GM21381 (cell line): ENCODE measurements around the gene ZG16.

Source experiments
- ATAC-seq: cut with Tn5 transposase; IDR thresholded peaks from one replicate; pipeline ENCODE4 v1.9.1; 2021; ENCODE audit warnings: mild to moderate bottlenecking, moderate library complexity; ENCODE audit not compliant: unreplicated experiment

Gene ZG16

GRCh38 chr16:29820271-29820701 is 42.2 kb downstream of the ZG16 start, which contains the start of gene MVP:
TSS of gene MVP (plus strand) at chr16:29820462. CDS start at chr16:29830550, 10,088 bp downstream.
- ATAC-seq = no peak

- peak; percentile 42 for ATAC-seq
These were observed 42.9 kb downstream of the ZG16 start for GRCh38 chr16:29820730-29821642.

DNA sequence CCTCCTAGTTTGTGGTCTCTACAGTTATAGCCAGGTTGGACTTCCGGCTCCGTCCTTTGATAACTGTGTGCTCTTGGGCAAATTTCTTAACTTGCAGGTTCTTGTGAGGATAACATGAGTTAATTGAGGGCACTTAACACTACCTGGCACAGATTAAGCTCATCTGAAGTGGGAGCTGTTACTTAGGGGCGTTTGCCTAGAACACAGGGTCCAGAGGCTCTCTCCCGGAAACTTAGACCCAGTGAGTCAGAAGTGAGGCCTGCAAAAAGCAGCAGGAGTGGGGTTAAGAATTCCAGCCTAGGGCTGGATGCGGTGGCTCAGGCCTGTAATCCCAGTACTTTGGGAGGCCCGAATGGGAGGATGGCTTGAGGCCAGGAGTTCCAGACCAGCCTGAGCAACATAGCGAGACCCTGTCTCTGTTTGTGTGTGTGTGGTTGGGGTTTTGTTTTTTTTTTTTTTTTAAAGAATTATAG is 43.6 kb downstream of the ZG16 start:
- no peak for ATAC-seq

DNA sequence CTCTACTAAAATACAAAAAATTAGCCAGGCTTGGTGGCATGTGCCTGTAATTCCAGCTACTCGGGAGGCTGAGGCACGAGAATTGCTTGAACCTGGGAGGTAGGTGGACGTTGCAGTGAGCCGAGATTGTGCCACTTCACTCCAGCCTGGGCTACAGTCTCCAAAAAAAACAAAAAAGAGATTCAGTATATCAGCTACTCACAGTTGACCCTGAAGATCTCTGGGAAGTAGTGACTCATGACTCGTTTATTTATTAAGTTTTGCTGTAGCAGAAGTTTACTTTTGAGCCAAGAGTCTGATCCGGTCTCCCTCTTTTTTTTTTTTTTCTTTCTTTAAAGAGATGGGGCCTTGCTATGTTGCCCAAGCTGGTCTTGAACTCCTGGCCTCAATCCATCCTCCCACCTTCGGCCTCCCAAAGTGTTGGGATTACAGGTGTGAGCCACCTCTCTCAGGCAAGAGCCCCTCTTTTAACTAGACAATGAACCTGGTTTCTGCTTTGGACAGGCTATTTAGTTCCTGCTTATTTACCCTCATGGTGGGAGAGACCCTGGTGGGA is 46.6 kb downstream of the ZG16 start:
- no peak for ATAC-seq

DNA sequence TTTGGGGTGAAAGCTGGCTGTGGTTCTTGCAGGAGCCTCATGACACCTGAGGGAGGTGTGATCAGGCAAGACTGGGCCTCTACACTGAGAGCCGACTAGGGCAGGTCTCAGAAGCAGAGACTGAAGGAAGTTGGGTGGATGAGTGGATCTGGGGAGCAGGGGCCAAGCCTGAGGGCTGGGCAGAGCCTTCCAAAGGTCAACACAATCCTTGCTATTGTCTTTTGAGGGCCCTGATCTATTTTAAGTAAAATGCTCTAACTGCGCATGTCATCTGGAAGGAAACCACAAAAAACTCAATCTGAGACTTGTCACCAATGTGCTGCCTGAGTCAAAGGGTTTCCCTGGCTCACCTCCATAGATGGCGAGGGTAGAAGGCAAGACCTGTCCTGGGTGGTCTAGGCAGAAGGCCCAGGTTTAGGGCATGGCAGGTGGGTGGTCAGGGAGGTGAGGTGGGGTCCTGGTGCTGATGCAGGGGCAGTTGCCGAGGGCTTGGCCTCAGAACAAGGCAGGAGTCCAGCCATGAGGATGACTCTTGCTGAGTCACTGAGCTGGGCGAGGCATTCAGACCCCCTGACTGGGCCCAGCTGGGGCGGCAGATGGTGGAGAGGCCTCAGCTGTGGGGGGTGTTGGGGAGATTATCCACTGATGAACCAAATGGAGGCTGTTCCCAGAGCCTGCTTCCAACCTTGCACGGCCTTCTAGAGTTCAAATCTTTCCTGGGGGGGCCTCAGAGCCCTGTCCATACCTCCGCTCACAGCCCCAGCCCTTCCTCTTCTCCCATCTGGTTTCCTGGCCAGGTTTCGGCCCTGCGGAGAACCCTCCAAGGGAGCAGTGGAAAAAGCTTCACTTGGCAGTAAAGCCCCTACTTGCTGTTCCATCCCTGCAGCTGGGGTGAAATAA is 47.3 kb downstream of the ZG16 start:
- no peak for ATAC-seq

DNA sequence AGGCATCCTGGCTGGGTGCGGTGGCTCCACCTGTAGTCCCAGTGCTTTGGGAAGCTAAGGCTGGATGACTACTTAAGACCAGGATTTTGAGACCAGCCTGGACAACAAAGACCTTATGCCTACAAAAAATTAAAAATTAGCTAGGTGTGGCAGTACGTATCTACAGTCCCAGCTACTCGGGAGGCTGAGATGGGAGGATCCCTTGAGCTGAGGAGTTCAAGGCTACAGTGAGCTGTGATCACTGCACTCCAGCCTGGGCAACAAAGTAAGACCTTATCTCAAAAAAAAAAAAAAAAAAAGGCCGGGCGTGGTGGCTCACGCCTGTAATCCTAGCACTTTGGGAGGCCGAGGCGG is 48.3 kb downstream of the ZG16 start:
- ATAC-seq = no peak

GRCh38 chr16:29830774-29831173 is 52.7 kb downstream of the ZG16 start:
- ATAC-seq = no peak

- no peak for ATAC-seq
These were observed 53.4 kb downstream of the ZG16 start for GRCh38 chr16:29831490-29831889.
